GM21717 (cell line): Measurements from ENCODE around the gene ASGR2.
"Not testable (repeated sequence)": the region's sequence is repeated elsewhere in the genome, so short reads cannot be mapped to it uniquely, and the experiment has no call there.

Experiments
- ATAC-seq: cut with Tn5 transposase; IDR thresholded peaks from one replicate; pipeline ENCODE4 v1.9.1; 2021; ENCODE audit warnings: mild to moderate bottlenecking, moderate library complexity; ENCODE audit not compliant: unreplicated experiment

Gene ASGR2

DNA sequence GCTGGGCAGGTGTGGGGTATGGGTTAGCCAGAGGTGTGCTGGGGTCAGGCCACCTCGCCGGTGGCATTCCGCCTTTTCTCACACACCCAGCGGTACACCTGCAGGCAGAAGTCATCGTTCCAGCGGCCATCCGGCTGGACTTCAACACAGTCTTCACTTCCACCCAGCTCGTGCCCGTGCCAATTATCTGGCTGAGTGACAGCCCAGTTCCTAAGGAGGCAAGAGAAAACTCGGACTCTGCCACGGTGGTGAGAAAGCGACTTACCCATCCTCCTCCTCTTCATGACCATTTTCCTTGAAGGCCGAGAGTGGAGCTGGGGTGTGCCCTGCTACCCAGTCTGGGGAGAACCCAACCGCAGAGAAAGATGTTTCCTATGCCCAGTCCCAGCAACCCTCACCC is 13.1 kb downstream of the ASGR2 start:
- no peak for ATAC-seq

GRCh38 chr17:7100641-7101379 is 13.8 kb downstream of the ASGR2 start:
- ATAC-seq, result not testable (repeated sequence)

DNA sequence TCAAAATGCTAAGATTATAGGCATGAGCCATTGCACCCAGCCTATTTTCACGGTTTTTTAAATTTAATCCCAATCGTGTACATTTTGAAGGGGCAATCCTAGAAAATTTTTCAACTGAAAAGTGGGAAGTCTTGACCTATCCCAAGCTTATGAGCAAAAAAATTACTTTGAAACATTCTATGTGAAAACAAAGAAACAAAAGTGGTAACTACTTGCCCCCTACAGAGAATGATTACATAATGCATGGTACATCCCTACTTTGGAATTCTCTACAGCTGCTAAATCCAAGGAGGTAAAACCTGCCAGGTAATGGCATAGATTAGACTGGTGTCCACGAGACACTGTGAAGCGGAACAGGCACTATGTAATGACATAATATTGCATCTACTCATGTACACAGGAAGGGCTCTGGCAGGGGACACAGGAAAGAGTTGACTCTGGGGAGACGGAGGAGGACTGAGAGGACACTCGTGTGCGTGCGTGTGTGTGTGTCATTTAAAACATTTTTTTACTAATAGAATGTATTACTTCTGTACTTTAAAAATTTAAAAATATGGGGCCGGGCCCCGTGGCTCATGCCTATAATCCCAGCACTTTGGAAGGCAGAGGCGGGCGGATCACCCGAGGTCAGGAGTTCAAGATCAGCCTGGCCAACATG is 15.7 kb downstream of the ASGR2 start:
- no peak for ATAC-seq

- ATAC-seq, result no peak
Observed at GRCh38 chr17:7097940-7098339, 16.7 kb downstream of the ASGR2 start.

GRCh38 chr17:7095625-7096024 is 19.0 kb downstream of the ASGR2 start:
- ATAC-seq, result no peak

- ATAC-seq, result no peak
Observed at GRCh38 chr17:7094652-7095019, 20.0 kb downstream of the ASGR2 start.

DNA sequence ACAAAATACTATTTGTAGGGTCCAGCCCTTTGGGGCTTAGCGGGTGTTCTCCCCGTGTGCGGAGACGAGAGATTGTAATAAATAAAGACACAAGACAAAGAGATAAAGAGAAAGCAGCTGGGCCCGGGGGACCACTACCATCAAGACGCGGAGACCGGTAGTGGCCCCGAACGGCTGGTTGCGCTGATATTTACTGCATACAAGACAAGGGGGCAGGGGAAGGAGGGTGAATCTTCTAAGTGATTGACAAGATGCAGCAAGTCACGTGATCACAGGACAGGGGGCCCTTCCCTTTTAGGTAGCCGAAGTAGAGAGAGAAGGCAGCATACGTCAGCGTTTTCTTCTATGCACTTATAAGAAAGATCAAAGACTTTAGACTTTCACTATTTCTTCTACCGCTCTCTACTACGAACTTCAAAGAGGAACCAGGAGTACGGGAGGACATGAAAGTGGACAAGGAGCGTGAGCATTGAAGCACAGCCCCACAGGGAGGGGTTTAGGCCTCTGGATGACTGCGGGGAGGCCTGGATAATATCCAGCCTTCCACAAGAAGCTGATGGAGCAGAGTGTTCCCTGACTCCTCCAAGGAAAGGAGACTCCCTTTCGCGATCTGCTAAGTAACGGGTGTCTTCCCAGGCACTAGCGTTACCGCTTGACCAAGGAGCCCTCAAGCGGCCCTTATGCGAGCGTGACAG is 23.2 kb downstream of the ASGR2 start:
- ATAC-seq, result not testable (repeated sequence)

GRCh38 chr17:7089570-7089969 is 25.1 kb downstream of the ASGR2 start:
- not testable (repeated sequence) for ATAC-seq

GRCh38 chr17:7088442-7088841 is 26.2 kb downstream of the ASGR2 start:
- ATAC-seq, result not testable (repeated sequence)

- no peak for ATAC-seq
Observed at GRCh38 chr17:7084088-7084487, 30.5 kb downstream of the ASGR2 start.

DNA sequence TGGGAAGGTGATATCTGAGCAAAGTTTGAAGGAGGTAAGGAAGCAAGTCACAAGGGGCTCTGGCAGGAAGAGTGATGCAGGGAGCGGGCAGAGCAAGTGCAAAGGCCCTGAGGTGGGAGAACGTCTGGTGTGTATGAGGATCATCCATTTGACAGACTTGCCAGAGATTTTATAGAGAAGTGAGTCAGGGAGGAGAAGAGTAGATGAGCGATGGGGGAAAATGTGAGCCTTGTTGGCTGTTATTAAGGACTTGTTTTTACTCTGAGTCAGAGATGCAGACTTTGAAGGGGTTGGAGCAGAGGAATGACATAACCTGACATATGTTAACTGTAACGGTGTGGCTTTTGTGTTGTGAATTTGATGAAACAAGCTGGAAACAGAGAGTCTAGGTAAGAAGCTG is 31.0 kb downstream of the ASGR2 start:
- no peak for ATAC-seq

GRCh38 chr17:7081341-7082062 is 33.1 kb downstream of the ASGR2 start:
- ATAC-seq, result no peak

DNA sequence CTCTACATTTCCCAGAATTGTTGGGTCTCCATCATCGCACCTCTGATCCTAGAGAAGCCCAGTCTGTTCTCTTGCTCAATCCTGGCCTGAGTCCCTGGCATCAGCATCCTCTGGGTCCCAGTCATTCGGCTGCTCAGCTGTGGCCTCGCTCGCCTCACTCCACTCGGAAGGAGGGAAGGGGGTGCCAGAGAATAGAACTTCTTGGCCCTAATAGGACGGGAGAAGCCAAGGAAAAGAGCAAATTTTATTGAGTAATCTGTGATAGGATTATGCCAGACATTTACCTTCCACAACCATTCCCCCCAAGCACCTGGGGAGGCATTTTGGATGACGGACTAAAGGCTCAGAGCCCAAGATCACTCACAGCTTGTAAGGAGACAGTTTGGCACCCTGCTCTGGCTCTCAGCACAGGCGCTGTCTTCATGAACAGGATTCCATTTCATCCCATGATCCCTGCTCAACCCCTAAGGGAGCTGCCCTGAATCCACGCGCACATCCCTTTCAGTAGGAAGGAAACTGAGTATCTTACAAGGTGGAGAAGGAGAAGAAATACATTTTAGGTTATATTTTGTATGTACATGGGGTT is 34.1 kb downstream of the ASGR2 start:
- no peak for ATAC-seq

DNA sequence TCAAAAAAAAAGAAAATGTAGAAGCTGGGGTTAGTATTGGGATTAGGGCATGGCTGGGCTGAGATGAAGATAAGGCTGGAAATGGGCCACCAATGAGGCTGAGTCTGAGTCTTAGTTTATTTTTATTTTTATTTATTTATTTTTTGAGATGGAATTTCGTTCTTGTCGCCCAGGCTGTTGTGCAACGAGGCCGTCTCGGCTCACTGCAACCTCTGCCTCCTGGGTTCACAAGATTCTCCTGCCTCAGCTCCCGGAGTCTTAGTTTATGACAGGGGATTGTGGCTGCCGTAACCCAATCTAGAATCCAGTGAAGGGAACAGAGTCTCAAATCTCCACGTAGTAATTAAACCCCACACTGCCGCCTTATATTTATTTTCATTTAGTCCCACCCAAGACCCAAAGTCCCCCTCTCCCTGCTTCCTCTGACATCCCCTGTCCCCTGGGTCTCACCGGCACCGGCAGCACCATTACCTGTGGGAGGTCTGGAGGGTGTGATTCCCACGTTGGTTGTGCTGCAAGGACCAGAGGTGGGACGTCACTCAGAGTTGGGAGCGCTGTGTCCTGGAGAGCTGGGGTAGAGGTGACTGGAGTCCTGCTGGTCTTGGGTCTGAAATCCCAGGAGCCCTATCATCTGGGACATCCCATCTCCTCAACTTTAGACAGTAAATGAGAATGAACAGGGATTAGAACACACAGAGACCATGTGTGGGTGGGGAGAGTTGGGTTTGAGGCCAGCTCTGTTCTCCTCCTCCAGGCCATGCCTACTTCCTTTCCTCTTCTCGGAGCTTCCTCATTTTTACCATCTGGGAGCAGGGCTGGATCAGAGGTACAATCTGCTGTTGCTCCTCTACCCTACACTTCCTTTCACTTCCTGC is 34.8 kb downstream of the ASGR2 start, which contains the start of gene CLEC10A:
Gene CLEC10A (minus strand): TSS at position 671 of the 875 bp plus-strand sequence. CDS start 1,439 bp downstream, outside the sequence.
- ATAC-seq, result no peak

DNA sequence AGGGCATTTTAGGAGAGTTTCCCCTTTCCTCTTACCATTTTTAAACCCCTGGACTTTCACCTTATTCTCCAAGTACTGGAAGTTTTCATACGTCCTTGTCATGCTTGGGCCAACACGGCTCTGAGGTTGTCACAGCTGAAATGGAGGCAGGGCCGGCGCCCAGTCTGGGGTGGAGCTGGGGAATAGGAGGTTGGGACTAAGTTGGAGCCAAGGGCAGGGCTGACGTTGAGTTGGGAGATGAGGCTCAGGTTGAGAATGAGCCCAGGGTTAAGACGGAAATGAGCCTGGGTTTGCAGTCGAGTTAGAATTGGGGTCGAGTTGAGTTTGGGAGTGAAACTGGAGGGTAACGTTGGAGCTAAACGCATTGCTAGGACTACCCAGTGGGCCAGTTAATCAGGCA is 35.9 kb downstream of the ASGR2 start:
- no peak for ATAC-seq

- ATAC-seq, result no peak
Observed at GRCh38 chr17:7077911-7078546, 36.6 kb downstream of the ASGR2 start.

- ATAC-seq, result no peak
Observed at GRCh38 chr17:7074931-7075330, 39.7 kb downstream of the ASGR2 start.

GRCh38 chr17:7072406-7072805 is 42.2 kb downstream of the ASGR2 start:
- ATAC-seq, result no peak

GRCh38 chr17:7070712-7071111 is 43.9 kb downstream of the ASGR2 start:
- no peak for ATAC-seq
